Measurements from ENCODE around the gene RXRA. TPM values are rescaled to one million over a fixed set of nuclear protein-coding genes. Genes with fewer than 3 reads are reported as not detected.

Gene RXRA
- total and polyA plus RNA-seq, 12 donors: 5.5 to 114 (median 71.3) TPM

- intact Hi-C loops (cut with DNase I): no loop called here
Measured at GRCh38 chr9:134282138-134282650, 44.1 kb upstream of the RXRA start.

GRCh38 chr9:134283111-134283515 lies 43.1 kb upstream of the RXRA start:
- intact Hi-C loops (cut with DNase I): no loop called here
- DNase-seq: peak in 5 of 7 donors; percentile 36 to 62 (median 42)
- Histone ChIP-seq H3K27me3 (no peaks in the 10 kb centered on the region), H3K9me3 (replicated peaks in 1 of 3) (no peaks in the 10 kb centered on the region), H3K36me3 (replicated peaks in 1 of 2) (no peaks in the 10 kb centered on the region), H3K4me1 (replicated peaks in 1 of 2) (no peaks in the 10 kb centered on the region), H3K27ac (no peak overlapping the region), H3K4me3 (no peak overlapping the region)
- WGBS, 4 donors: 57 to 81% (median 65%) methylated on average over 15 to 23 of the region's 23 CpGs
- no peak for TF ChIP-seq CTCF (IDR thresholded peaks at IDR 0.05)
- no peak for TF ChIP-seq POLR2A (IDR thresholded peaks at IDR 0.05)

More at GRCh38 chr9:134282138-134282650, 44.1 kb upstream of the RXRA start:
- no peak overlapping the region for H3K27ac ChIP-seq
- no peak overlapping the region for H3K4me3 ChIP-seq
- H3K27me3 ChIP-seq: no peaks in the 10 kb centered on the region
- no peaks in the 10 kb centered on the region for H3K9me3 ChIP-seq (replicated peaks in 1 of 3)
- DNase-seq: no peak
- H3K4me1 ChIP-seq (replicated peaks in 1 of 2): no peaks in the 10 kb centered on the region
- 90 to 96% (median 93%) methylated on average over 6 to 19 of the region's 19 CpGs for WGBS, 4 donors
- H3K36me3 ChIP-seq (replicated peaks in 1 of 2): no peaks in the 10 kb centered on the region
- TF ChIP-seq POLR2A (IDR thresholded peaks at IDR 0.05) (no peak), CTCF (IDR thresholded peaks at IDR 0.05) (no peak)

- H3K27me3 ChIP-seq: no peaks in the 10 kb centered on the region
- intact Hi-C loops (cut with DNase I): no loop called here
- no peak for TF ChIP-seq CTCF (IDR thresholded peaks at IDR 0.05)
- TF ChIP-seq POLR2A (IDR thresholded peaks at IDR 0.05): no peak
- no peak for DNase-seq
- no peaks in the 10 kb centered on the region for H3K4me1 ChIP-seq (replicated peaks in 1 of 2)
- H3K4me3 ChIP-seq: no peak overlapping the region
- WGBS, 4 donors: 81 to 91% (median 86%) methylated on average over 10 to 15 of the region's 15 CpGs
- no peak overlapping the region for H3K27ac ChIP-seq
- no peaks in the 10 kb centered on the region for H3K36me3 ChIP-seq (replicated peaks in 1 of 2)
- no peaks in the 10 kb centered on the region for H3K9me3 ChIP-seq (replicated peaks in 1 of 3)
Measured at GRCh38 chr9:134283692-134284265, 42.5 kb upstream of the RXRA start.

GRCh38 chr9:134284273-134284672 lies 42.0 kb upstream of the RXRA start:
- H3K27me3 ChIP-seq: no peaks in the 10 kb centered on the region

More at GRCh38 chr9:134284273-134284672, 42.0 kb upstream of the RXRA start:
- no peak for DNase-seq
- Histone ChIP-seq H3K36me3 (replicated peaks in 1 of 2) (no peaks in the 10 kb centered on the region), H3K9me3 (replicated peaks in 1 of 3) (no peaks in the 10 kb centered on the region), H3K4me1 (replicated peaks in 1 of 2) (no peaks in the 10 kb centered on the region), H3K27ac (no peak overlapping the region), H3K4me3 (no peak overlapping the region)
- TF ChIP-seq POLR2A (IDR thresholded peaks at IDR 0.05) (no peak), CTCF (IDR thresholded peaks at IDR 0.05) (no peak)
- intact Hi-C loops (cut with DNase I): no loop called here
- WGBS, 4 donors: 85 to 89% (median 87%) methylated on average over 3 to 9 of the region's 9 CpGs

All from adrenal gland (tissue), 12 donors.